ENCODE data around the gene MYH2.

The MYH2 gene

GRCh38 chr17:10579270-10579669 lies 29.8 kb upstream of the MYH2 start:
- Histone ChIP-seq H3K36me3 (no peaks in the 10 kb centered on the region), H3K9me3 (no peaks in the 10 kb centered on the region), H3K27ac (no peak overlapping the region), H3K4me1 (ENCODE audit: control insufficient read depth in 1 of 2, insufficient read depth in 1 of 2, low read depth in 1 of 2, low read length in 1 of 2) (no peaks in the 10 kb centered on the region), H3K27me3 (peaks cover 24% of the 10 kb centered on the region), H3K4me3 (ENCODE audit: low read depth in 1 of 2, low read length in 1 of 2) (no peak overlapping the region)
- TF ChIP-seq CTCF (IDR thresholded peaks at IDR 0.05) = no peak

- Histone ChIP-seq H3K4me3 (ENCODE audit: low read depth in 1 of 2, low read length in 1 of 2) (no peak overlapping the region), H3K9me3 (no peaks in the 10 kb centered on the region), H3K4me1 (ENCODE audit: control insufficient read depth in 1 of 2, insufficient read depth in 1 of 2, low read depth in 1 of 2, low read length in 1 of 2) (no peaks in the 10 kb centered on the region), H3K36me3 (no peaks in the 10 kb centered on the region), H3K27me3 (peaks cover 42% of the 10 kb centered on the region), H3K27ac (no peak overlapping the region)
- no peak for TF ChIP-seq CTCF (IDR thresholded peaks at IDR 0.05)
These were observed 24.9 kb upstream of the MYH2 start for GRCh38 chr17:10574324-10574723.

- TF ChIP-seq CTCF (IDR thresholded peaks at IDR 0.05) = no peak
These were observed 14.7 kb upstream of the MYH2 start for GRCh38 chr17:10563991-10564660.

GRCh38 chr17:10558049-10558448 lies 8.6 kb upstream of the MYH2 start:
- Histone ChIP-seq H3K9me3 (no peaks in the 10 kb centered on the region), H3K36me3 (no peaks in the 10 kb centered on the region), H3K4me1 (ENCODE audit: control insufficient read depth in 1 of 2, insufficient read depth in 1 of 2, low read depth in 1 of 2, low read length in 1 of 2) (no peaks in the 10 kb centered on the region), H3K27ac (no peak overlapping the region), H3K4me3 (ENCODE audit: low read depth in 1 of 2, low read length in 1 of 2) (no peak overlapping the region), H3K27me3 (no peaks in the 10 kb centered on the region)
- no peak for TF ChIP-seq CTCF (IDR thresholded peaks at IDR 0.05)

More at GRCh38 chr17:10563991-10564660, 14.7 kb upstream of the MYH2 start:
- Histone ChIP-seq H3K27ac (no peak overlapping the region), H3K4me3 (ENCODE audit: low read depth in 1 of 2, low read length in 1 of 2) (no peak overlapping the region), H3K36me3 (no peaks in the 10 kb centered on the region), H3K4me1 (ENCODE audit: control insufficient read depth in 1 of 2, insufficient read depth in 1 of 2, low read depth in 1 of 2, low read length in 1 of 2) (no peaks in the 10 kb centered on the region), H3K27me3 (peaks cover 12% of the 10 kb centered on the region), H3K9me3 (no peaks in the 10 kb centered on the region)

GRCh38 chr17:10557422-10557821 lies 8.0 kb upstream of the MYH2 start:
- no peaks in the 10 kb centered on the region for H3K9me3 ChIP-seq
- H3K36me3 ChIP-seq = no peaks in the 10 kb centered on the region
- no peak overlapping the region for H3K27ac ChIP-seq
- H3K27me3 ChIP-seq = no peaks in the 10 kb centered on the region
- no peaks in the 10 kb centered on the region for H3K4me1 ChIP-seq (ENCODE audit: control insufficient read depth in 1 of 2, insufficient read depth in 1 of 2, low read depth in 1 of 2, low read length in 1 of 2)
- no peak for TF ChIP-seq CTCF (IDR thresholded peaks at IDR 0.05)
- H3K4me3 ChIP-seq (ENCODE audit: low read depth in 1 of 2, low read length in 1 of 2) = no peak overlapping the region
